GM23338 (cell line): Measurements from ENCODE around the gene RAB40C. TPM values are rescaled to one million over a fixed set of nuclear protein-coding genes. Genes with fewer than 3 reads are reported as not detected.

Experiments
- ATAC-seq: fragments of 200-7000 bp; cut with Tn5 transposase; 3 replicates; pipeline ENCODE4 v1.9.1; 2020
- DNase-seq: peaks from one replicate; pipeline ENCODE4 v3.0.0-alpha.2; 2015; ENCODE audit warnings: low spot score
- H2AFZ ChIP-seq: fragments of 200-600 bp; sonication (generic); 2 replicates; pipeline ENCODE4 v1.8.0; 2016; ENCODE audit warnings: antibody characterized with exemption, mild to moderate bottlenecking, moderate library complexity
- H3F3A ChIP-seq: fragments of 200-600 bp; sonication (generic); replicated peaks from 2 replicates; pipeline ENCODE4 v1.8.0; 2017; ENCODE audit warnings: antibody characterized with exemption, mixed run types, low read depth
- H3K27ac ChIP-seq: fragments of 200-600 bp; sonication (generic); 2 replicates; pipeline ENCODE4 v1.6.1; 2016; ENCODE audit warnings: low read depth
- H3K27me3 ChIP-seq: fragments of 200-600 bp; sonication (generic); 2 replicates; pipeline ENCODE4 v1.8.0; 2016; ENCODE audit warnings: mild to moderate bottlenecking, mixed run types, moderate library complexity; ENCODE audit not compliant: insufficient read depth
- H3K36me3 ChIP-seq: fragments of 200-600 bp; sonication (generic); 2 replicates; pipeline ENCODE4 v1.8.0; 2016; ENCODE audit warnings: mild to moderate bottlenecking; ENCODE audit not compliant: insufficient read depth
- H3K4me1 ChIP-seq: fragments of 200-600 bp; sonication (generic); 2 replicates; pipeline ENCODE4 v1.8.0; 2016; ENCODE audit warnings: mild to moderate bottlenecking, moderate library complexity; ENCODE audit not compliant: insufficient read depth
- H3K4me2 ChIP-seq: fragments of 200-600 bp; sonication (generic); 2 replicates; pipeline ENCODE4 v1.7.1; 2017; ENCODE audit warnings: mixed run types
- H3K4me3 ChIP-seq: fragments of 200-600 bp; sonication (generic); 2 replicates; pipeline ENCODE4 v1.6.1; 2016; ENCODE audit warnings: mixed run types
- H3K79me2 ChIP-seq: fragments of 200-600 bp; sonication (generic); replicated peaks from 2 replicates; pipeline ENCODE4 v1.8.0; 2017; ENCODE audit warnings: mild to moderate bottlenecking; ENCODE audit not compliant: insufficient read depth
- H3K9me2 ChIP-seq: fragments of 200-600 bp; sonication (generic); 2 replicates; pipeline ENCODE4 v1.8.0; 2017; ENCODE audit not compliant: insufficient read depth
- H4K20me1 ChIP-seq: fragments of 200-600 bp; sonication (generic); replicated peaks from 2 replicates; pipeline ENCODE4 v1.8.0; 2017; ENCODE audit warnings: mild to moderate bottlenecking; ENCODE audit not compliant: insufficient read depth
- H3K27ac Mint-ChIP-seq: 2 replicates; pipeline ENCODE4 v1.8.0; 2020; ENCODE audit warnings: inconsistent platforms, mild to moderate bottlenecking, moderate library complexity, mixed read lengths
- H3K27me3 Mint-ChIP-seq: 3 replicates; pipeline ENCODE4 v1.8.0; 2022; ENCODE audit warnings: low read depth, mild to moderate bottlenecking, moderate library complexity, mixed read lengths, inconsistent platforms; ENCODE audit not compliant: insufficient read depth, poor library complexity
- H3K36me3 Mint-ChIP-seq: 3 replicates; pipeline ENCODE4 v1.8.0; 2021; ENCODE audit warnings: low read depth, mild to moderate bottlenecking, inconsistent platforms, moderate library complexity, mixed read lengths
- H3K4me1 Mint-ChIP-seq: 3 replicates; pipeline ENCODE4 v1.8.0; 2020; ENCODE audit warnings: mild to moderate bottlenecking, inconsistent platforms, mixed read lengths
- H3K4me3 Mint-ChIP-seq: 3 replicates; pipeline ENCODE4 v1.8.0; 2021; ENCODE audit warnings: moderate library complexity, mild to moderate bottlenecking, inconsistent platforms, mixed read lengths
- H3K9me3 Mint-ChIP-seq: 3 replicates; pipeline ENCODE4 v1.8.0; 2020; ENCODE audit warnings: moderate library complexity, mild to moderate bottlenecking, inconsistent platforms, mixed read lengths
- CREB1 ChIP-seq: fragments of 250-450 bp; sonication (Bioruptor Pico); IDR thresholded peaks from 2 replicates; pipeline ENCODE4 v1.5.0; 2020; ENCODE audit warnings: low read depth, mild to moderate bottlenecking, moderate library complexity
- EZH2 ChIP-seq: fragments of 200-600 bp; sonication (generic); IDR thresholded peaks from one replicate; pipeline ENCODE4 v1.8.0; 2017; ENCODE audit warnings: antibody characterized with exemption, mild to moderate bottlenecking, low read depth; ENCODE audit not compliant: unreplicated experiment
- EZH2phosphoT487 ChIP-seq: fragments of 200-600 bp; sonication (generic); IDR thresholded peaks from one replicate; pipeline ENCODE4 v1.8.1; 2018; ENCODE audit warnings: antibody characterized with exemption; ENCODE audit not compliant: unreplicated experiment
- JUNB ChIP-seq: IDR thresholded peaks from one replicate; pipeline ENCODE4 v1.6.1; 2016; ENCODE audit warnings: antibody characterized with exemption; ENCODE audit not compliant: unreplicated experiment
- STAT1 ChIP-seq: IDR thresholded peaks from one replicate; pipeline ENCODE4 v1.6.1; 2016; ENCODE audit warnings: antibody characterized with exemption; ENCODE audit not compliant: unreplicated experiment
- ZNF114 ChIP-seq: fragments of 250-450 bp; sonication (Bioruptor Pico); IDR thresholded peaks from 2 replicates; pipeline ENCODE4 v1.5.0; 2020; ENCODE audit warnings: mild to moderate bottlenecking, moderate library complexity
- ZNF331 ChIP-seq: fragments of 250-450 bp; sonication (Bioruptor Pico); IDR thresholded peaks from 2 replicates; pipeline ENCODE4 v1.5.0; 2020; ENCODE audit warnings: low read depth, mild to moderate bottlenecking, moderate library complexity
- polyA plus RNA-seq: library from polyadenylated mRNA; unstranded; fragments of >200 nt; fragmentation: Nextera tagmentation; extraction: Ambion mirVana; gene quantifications from 2 replicates; pipeline ENCODE4 v1.2.1, GENCODE V29; 2016
- total RNA-seq: library from RNA; depleted of rRNA; stranded (reverse); fragments of >200 nt; shearing (Covaris generic); gene quantifications from 2 replicates; pipeline ENCODE4 v1.2.3, GENCODE V29; 2014
- TF ChIP-seq, protein P1 (sequence below): IDR thresholded peaks from one replicate; pipeline ENCODE4 v1.6.1; 2018; ENCODE audit warnings: antibody characterized with exemption; ENCODE audit not compliant: unreplicated experiment
- TF ChIP-seq, protein P2 (sequence below), 2 experiments: fragments of 200-600 bp in 1 of 2; sonication (generic) in 1 of 2; conservative IDR thresholded peaks; 2 replicates each; pipeline versions ENCODE4 v1.5.1 to v1.6.1; 2016 to 2017; ENCODE audit warnings: antibody characterized with exemption in 2 of 2, low read depth in 2 of 2, mild to moderate bottlenecking in 2 of 2, moderate library complexity in 1 of 2
- TF ChIP-seq, protein P3 (sequence below): IDR thresholded peaks from 2 replicates; pipeline ENCODE4 v1.6.1; 2016; ENCODE audit warnings: antibody characterized with exemption

Gene RAB40C
- total and polyA plus RNA-seq, 2 experiments from 2014 or later, result 11.2 to 24.6 TPM

DNA sequence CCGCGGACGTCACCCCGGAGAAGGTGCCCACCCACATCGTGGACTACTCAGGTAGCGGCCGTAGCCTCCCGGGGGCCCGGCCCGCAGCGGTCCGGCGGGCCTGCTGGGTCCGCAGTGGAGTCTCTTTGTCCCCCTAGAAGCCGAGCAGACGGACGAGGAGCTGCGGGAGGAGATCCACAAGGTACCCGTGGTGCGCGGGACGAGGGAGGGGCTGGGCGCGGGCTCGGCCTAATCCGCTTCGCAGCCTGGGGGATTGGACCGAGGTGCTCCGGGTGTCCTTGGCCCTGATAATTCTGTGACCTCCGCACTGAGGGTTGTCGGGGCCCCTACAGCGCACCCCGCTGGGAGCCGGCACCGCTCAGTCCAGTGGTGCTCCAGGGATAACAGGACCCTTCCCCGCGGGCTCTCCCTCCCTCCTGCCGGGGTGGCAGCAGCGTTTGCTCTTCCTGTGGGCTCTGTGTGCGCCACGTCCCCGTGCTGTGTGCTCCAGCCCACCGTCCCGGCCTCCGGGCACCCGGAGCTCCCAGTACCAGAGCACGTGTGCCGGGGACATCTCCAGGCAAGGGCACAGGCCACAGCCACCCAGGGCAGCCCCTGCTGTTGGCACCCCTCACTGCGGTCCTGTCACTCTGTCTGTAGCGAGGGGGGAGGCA, 78.8 kb downstream of the RAB40C start (continued):
- TF ChIP-seq, protein P1, sequence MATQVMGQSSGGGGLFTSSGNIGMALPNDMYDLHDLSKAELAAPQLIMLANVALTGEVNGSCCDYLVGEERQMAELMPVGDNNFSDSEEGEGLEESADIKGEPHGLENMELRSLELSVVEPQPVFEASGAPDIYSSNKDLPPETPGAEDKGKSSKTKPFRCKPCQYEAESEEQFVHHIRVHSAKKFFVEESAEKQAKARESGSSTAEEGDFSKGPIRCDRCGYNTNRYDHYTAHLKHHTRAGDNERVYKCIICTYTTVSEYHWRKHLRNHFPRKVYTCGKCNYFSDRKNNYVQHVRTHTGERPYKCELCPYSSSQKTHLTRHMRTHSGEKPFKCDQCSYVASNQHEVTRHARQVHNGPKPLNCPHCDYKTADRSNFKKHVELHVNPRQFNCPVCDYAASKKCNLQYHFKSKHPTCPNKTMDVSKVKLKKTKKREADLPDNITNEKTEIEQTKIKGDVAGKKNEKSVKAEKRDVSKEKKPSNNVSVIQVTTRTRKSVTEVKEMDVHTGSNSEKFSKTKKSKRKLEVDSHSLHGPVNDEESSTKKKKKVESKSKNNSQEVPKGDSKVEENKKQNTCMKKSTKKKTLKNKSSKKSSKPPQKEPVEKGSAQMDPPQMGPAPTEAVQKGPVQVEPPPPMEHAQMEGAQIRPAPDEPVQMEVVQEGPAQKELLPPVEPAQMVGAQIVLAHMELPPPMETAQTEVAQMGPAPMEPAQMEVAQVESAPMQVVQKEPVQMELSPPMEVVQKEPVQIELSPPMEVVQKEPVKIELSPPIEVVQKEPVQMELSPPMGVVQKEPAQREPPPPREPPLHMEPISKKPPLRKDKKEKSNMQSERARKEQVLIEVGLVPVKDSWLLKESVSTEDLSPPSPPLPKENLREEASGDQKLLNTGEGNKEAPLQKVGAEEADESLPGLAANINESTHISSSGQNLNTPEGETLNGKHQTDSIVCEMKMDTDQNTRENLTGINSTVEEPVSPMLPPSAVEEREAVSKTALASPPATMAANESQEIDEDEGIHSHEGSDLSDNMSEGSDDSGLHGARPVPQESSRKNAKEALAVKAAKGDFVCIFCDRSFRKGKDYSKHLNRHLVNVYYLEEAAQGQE, result no peak
- TF ChIP-seq STAT1, result no peak
- no peak for TF ChIP-seq JUNB
- TF ChIP-seq, protein P2, sequence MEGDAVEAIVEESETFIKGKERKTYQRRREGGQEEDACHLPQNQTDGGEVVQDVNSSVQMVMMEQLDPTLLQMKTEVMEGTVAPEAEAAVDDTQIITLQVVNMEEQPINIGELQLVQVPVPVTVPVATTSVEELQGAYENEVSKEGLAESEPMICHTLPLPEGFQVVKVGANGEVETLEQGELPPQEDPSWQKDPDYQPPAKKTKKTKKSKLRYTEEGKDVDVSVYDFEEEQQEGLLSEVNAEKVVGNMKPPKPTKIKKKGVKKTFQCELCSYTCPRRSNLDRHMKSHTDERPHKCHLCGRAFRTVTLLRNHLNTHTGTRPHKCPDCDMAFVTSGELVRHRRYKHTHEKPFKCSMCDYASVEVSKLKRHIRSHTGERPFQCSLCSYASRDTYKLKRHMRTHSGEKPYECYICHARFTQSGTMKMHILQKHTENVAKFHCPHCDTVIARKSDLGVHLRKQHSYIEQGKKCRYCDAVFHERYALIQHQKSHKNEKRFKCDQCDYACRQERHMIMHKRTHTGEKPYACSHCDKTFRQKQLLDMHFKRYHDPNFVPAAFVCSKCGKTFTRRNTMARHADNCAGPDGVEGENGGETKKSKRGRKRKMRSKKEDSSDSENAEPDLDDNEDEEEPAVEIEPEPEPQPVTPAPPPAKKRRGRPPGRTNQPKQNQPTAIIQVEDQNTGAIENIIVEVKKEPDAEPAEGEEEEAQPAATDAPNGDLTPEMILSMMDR (conservative IDR thresholded peaks at IDR 0.05; ENCODE audit: low read depth in 2 of 2), result no peak
- no peak for TF ChIP-seq CREB1 (CRISPR knock-in tag)
- TF ChIP-seq, protein P3, sequence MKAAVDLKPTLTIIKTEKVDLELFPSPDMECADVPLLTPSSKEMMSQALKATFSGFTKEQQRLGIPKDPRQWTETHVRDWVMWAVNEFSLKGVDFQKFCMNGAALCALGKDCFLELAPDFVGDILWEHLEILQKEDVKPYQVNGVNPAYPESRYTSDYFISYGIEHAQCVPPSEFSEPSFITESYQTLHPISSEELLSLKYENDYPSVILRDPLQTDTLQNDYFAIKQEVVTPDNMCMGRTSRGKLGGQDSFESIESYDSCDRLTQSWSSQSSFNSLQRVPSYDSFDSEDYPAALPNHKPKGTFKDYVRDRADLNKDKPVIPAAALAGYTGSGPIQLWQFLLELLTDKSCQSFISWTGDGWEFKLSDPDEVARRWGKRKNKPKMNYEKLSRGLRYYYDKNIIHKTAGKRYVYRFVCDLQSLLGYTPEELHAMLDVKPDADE, result no peak

DNA sequence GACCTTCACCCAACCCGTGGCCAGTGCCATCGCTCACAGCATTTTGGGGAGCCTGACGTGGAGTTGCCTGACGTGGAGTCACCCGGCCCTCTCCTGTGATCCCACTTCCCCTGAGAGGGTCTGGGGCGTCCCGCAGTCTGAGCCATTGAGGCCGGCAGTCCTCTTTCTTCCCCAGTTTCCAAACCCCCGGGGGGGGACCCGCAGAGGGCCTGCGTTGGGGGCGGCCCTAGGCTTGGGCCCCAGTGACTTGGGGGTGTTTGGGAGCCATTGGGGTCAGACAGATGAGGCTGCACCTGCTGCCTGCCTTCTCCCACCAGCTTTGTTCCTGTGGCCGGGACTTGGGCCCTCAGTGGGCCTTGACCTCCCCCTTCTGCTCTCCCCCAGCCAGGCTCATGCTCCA, 79.8 kb downstream of the RAB40C start:
- Histone ChIP-seq H3F3A (peaks cover 16% of the 10 kb centered on the region; the same call in 1 of the 2 replicates), H3K4me1 (no peaks in the 10 kb centered on the region), H3K4me2 (no peak overlapping the region), H3K27ac (no peak overlapping the region), H3K36me3 (peaks cover 11% of the 10 kb centered on the region; the same call in 1 of the 2 replicates), H3K27me3 (no peaks in the 10 kb centered on the region), H2AFZ (no peak overlapping the region), H3K79me2 (peaks cover 16% of the 10 kb centered on the region), H3K4me3 (no peak overlapping the region), H4K20me1 (peaks cover 3% of the 10 kb centered on the region), H3K9me2 (no peaks in the 10 kb centered on the region)
- TF ChIP-seq EZH2phosphoT487, result no peak
- TF ChIP-seq EZH2, result no peak
- TF ChIP-seq STAT1, result no peak
- TF ChIP-seq ZNF114 (CRISPR knock-in tag), result no peak
- TF ChIP-seq ZNF331 (CRISPR knock-in tag), result no peak
- Mint-ChIP-seq H3K9me3 (no peaks in the 10 kb centered on the region; the same call in 2 of the 3 replicates), H3K4me3 (peak overlapping the region; percentile 71; the same call in 2 of the 3 replicates), H3K27ac (no peak overlapping the region), H3K4me1 (peaks cover under 1% of the 10 kb centered on the region; the same call in 1 of the 3 replicates), H3K27me3 (peaks cover 2% of the 10 kb centered on the region), H3K36me3 (peaks cover 21% of the 10 kb centered on the region)
- ATAC-seq, result no peak
- DNase-seq, result no peak
